HG03469 (cell line): Measurements from ENCODE around the gene VEGFC.

Source experiments
- ATAC-seq: cut with Tn5 transposase; IDR thresholded peaks from one replicate; pipeline ENCODE4 v1.9.1; 2021; ENCODE audit warnings: mild to moderate bottlenecking, moderate library complexity, moderate number of reproducible peaks; ENCODE audit not compliant: unreplicated experiment

Gene VEGFC

GRCh38 chr4:176767183-176767582 is 25.5 kb downstream of the VEGFC start:
- no peak for ATAC-seq

DNA sequence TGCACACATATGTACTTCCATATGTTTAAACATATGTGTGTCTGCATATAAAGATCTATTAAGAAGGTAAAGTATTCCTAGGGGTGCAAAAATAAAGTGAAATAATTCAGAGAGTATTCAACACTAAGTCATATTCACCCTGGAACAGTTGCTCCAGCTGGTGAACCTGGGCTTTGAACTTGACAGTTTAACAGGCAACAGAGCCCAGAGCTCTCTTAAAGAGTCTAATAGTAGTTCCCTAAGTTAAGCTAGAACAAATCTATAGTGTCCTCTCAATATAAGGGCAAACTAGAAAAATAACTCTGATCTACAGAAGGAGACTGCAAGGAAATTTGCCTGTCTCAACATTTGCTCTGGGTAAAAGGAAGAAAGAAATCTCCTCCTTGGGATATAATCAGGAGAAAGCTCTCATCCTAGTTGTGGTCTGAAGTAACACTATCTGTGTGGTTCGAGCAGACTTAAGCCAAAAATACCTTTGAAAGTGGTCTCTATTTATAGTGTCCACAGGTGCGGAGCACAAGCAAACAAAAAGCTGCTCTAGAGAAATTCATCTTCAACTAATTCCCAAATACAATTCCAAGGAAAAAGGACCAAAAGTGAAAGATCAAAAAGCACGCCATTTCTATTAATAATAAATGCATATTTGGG is 29.9 kb downstream of the VEGFC start:
- no peak for ATAC-seq

GRCh38 chr4:176761872-176762271 is 30.9 kb downstream of the VEGFC start:
- no peak for ATAC-seq

GRCh38 chr4:176760471-176760870 is 32.3 kb downstream of the VEGFC start:
- ATAC-seq: no peak

DNA sequence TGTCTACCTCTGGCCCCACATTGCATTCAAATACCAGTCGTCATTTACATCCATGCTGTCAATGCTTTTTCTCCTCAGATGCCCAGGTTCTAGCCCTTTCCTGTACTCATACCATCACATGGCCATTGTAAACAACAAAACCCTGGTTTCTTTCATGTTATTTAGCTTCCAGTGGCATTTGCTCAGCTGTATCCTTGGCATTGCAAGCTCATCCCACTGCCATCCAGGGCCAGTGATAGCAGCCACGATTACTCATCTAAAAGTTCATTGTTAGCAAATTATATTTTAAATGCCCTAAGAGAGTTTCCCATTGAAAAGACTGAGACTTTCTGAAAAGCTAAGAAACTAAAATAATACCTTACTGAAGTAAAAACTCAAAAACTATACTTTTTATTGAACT is 34.0 kb downstream of the VEGFC start:
- ATAC-seq: no peak

DNA sequence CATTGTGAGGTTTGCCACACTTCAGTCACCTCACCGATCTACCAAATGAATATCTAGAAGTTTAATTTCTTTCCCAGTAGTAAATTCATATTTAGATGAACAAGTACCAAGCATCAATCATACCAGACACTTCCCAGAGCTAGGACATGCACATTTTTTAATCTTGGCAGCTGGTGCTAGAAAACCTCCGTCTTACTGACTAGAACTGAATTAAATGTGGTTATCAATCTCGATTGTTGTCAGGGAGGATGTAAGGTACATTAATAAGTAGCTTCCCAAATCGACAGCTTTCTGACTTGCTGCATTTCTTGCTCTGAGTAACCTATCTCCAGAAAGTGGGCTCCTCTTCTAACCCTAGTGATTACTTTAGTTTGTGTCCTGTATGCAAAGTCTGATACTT is 34.4 kb downstream of the VEGFC start:
- no peak for ATAC-seq

GRCh38 chr4:176755613-176756012 is 37.1 kb downstream of the VEGFC start:
- no peak for ATAC-seq

DNA sequence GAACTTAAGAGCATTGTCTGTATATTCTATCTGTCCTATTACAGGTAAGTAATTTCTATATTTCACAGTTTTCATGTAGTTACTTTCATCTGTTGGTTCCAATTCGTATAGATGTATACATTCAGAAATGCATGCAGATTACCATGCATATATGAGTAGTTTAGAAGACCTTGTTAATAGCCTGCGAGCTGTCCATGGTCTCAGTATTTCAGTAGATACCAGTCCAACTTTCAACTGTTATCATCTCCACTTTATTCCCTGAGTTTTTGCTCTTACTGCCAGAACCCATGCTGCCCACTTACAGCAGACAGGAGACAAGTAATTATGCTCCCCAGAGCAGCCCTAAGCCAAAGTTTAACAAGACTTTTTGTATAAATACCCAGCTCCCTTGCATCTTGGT is 37.7 kb downstream of the VEGFC start:
- no peak for ATAC-seq

DNA sequence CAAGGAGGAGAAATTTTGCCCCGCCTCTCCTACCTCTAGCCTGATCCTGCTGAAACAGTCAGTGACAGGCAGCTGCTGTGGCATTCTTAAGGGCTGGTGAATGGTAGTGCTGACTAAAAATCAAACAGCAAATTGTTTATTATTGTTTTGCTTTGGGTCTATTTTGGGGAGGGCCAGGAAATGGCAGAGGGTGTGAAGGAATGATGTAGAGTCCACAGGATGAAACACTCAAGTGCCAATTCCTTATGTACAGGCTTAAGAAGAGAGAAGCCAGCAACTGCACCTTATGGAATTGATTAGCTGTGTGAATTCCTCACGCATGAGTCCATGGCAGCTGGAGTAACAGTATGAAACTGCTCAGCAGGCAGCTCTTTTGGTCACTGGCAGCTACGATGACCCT is 39.7 kb downstream of the VEGFC start:
- no peak for ATAC-seq

DNA sequence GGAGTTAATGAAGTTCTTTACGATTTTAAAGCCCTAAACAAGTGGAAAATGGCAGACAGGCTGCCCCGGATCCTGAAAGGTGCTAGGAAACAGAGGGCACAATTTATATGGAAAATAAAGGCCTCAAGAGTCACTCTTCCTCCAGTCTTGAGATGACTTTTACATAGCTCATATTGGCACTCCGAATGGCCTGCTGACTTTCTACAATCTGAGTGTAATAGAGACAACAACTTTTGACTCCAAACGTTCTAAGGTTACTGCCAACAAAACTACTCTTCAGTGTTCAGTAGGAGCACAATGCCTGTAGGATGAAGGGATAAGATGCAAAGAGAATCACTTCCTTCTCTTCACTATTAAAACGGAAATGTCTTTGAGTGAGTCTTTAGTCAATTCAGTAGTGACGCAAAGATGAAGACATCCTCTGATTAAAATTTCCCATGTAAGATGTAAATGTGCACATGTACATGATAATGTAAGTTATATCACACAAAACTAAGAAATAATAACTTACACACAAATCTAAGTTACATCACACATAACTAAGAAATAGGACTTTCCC is 40.5 kb downstream of the VEGFC start:
- ATAC-seq: no peak

DNA sequence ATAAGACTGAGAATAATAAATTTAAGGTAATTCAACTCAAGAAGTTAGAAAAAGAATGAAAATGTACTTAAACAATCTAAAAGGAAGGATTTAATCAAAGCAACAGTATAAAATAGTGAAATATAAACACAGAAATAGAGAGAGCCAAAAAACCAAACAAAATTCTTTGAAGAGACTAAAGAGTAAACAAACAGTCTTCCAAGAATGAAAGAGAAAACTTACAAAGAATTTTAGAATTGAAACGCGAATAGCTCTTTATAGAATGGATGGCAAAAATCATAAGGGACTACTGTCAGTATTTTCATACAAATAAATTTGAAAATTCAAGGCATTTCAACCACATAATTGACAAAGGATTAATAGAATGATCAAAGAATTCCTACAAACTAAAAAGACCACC is 41.7 kb downstream of the VEGFC start:
- ATAC-seq: no peak

DNA sequence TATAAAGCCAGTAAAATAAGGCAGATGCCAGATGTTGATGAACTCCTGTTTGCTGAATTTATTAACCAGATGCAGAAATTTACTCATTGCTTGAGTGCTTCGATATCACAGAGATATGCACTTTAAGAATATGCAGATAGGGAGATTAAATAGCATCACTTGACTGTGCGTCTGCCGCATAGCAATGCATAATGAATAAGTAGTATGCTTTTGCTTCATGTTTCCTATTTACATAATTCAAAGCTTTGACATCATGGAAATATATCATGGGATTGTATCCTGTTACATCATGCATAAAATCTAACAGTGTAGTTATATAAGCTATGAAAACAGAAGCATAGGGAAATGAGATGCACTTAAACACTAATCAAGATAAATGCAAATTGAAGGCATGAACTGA is 45.9 kb downstream of the VEGFC start:
- no peak for ATAC-seq

DNA sequence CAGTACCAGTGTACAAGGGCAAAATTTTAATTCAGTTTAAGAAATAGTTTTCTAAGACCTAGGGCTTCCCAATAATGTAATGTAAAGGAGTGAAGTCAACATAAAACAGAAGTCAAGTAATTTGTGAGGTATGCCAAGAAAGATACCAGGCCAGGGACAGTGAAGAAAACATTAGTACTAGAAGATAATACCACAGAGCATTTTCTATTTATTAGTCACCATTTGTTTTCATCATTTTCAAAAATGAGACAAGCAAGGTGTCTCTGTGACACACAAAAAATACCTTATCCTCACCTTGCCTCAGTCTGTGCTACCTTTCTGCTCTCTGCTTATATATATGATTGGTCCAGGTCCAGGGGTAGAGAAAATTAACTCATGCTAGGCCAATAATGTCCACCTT is 46.8 kb downstream of the VEGFC start:
- ATAC-seq: no peak

DNA sequence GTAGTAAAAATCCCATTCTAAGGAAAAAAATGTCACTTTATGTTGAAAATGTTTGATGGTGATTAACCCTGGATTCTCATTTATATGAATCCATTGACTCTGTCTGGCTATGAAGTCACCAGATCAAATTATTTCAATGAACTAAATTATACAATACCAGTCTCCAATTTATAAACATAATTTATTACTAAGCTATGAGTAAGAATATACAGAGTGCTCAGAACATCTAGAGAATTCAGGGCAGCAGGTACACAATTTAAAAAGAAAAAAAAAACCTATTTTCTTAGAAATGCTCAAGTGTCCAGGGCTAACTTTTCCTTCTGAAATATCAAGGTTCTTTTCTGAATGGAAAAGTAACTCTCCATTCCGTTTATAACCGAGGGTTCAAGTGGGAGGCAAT is 48.6 kb downstream of the VEGFC start:
- no peak for ATAC-seq

DNA sequence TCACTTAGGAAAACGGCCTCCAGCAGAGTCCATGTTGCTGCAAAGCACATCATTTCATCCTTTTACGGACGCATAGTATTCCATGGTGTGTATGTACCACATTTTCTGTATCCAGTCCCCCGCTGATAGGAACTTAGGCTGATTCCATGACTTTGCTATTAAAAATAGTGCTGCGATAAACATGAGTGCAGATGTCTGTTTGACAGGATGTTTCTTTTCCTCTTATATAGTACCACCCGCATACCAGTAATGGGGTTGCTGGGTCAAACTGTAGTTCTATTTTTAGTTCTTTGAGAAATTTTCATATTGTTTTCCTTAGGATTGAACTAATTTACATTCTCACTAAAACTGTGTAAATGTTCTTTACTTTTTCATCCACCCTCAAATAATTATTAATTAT is 50.5 kb downstream of the VEGFC start:
- ATAC-seq: no peak

- no peak for ATAC-seq
These were observed 51.5 kb downstream of the VEGFC start for GRCh38 chr4:176741253-176741652.

DNA sequence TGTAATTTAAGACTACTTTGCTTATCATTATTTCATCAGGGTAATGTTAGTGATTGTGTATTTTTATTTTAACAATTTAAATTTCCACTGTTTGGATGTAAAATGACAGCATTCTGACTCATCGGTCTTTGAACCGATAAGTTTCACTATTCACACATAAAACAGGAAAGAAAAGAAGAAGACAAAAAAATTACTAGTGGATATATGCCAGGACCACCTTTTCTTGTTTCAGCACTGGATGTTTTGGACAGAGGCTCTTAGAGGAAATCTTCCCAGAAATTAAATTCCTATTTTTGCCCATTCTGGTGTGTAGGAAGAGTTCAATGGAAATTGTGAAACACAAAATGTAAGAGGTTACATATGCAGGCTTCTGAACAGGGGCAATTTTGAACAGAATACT is 57.4 kb downstream of the VEGFC start:
- no peak for ATAC-seq

GRCh38 chr4:176734461-176734860 is 58.3 kb downstream of the VEGFC start:
- no peak for ATAC-seq

DNA sequence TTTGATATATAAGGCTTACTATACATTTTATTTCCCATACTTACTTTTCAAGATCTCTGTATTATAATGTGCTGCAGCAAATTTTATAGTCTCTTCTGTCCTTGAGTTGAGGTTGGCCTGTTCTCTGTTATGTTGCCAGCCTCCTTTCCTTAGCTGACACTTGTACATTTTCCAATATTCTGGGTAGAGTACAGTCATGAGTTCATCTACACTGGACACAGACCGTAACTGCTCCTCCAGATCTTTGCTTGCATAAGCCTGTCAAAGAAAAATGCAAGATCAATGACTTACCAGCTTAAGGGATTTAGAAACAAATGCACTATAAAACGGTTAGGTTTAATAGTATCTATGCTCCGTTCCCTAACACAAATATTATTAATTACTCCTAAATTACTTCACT is 63.2 kb downstream of the VEGFC start:
- ATAC-seq: no peak

GRCh38 chr4:176726803-176727202 is 65.9 kb downstream of the VEGFC start:
- ATAC-seq: no peak

- ATAC-seq: no peak
These were observed 71.3 kb downstream of the VEGFC start for GRCh38 chr4:176721459-176721858.

DNA sequence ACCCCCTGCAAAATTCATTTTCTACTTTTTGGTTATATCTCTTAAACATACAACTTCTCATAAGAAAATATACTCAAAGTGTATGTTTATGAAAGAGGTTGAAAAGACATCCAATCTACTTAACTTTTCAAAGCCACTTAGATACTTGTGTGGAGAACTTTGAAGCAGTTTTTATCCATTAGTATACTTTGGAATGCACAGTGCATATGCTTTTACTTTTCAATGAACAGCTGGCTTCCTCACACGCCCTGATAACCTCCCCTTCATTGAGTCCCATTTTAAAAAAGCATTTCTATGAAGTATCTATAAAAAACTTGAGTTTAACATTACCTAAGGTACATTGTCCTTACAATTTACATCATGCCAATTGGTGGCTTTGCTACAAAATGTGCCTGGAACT is 73.8 kb downstream of the VEGFC start:
- ATAC-seq: no peak

GRCh38 chr4:176717237-176717636 is 75.5 kb downstream of the VEGFC start:
- ATAC-seq: no peak
